KG1 (cell line): ENCODE data around the gene ZNRD2.

Source experiments
- DNase-seq: peaks from one replicate; lab custom pipeline; 2025; lab: John Stamatoyannopoulos, UW

Gene ZNRD2

DNA sequence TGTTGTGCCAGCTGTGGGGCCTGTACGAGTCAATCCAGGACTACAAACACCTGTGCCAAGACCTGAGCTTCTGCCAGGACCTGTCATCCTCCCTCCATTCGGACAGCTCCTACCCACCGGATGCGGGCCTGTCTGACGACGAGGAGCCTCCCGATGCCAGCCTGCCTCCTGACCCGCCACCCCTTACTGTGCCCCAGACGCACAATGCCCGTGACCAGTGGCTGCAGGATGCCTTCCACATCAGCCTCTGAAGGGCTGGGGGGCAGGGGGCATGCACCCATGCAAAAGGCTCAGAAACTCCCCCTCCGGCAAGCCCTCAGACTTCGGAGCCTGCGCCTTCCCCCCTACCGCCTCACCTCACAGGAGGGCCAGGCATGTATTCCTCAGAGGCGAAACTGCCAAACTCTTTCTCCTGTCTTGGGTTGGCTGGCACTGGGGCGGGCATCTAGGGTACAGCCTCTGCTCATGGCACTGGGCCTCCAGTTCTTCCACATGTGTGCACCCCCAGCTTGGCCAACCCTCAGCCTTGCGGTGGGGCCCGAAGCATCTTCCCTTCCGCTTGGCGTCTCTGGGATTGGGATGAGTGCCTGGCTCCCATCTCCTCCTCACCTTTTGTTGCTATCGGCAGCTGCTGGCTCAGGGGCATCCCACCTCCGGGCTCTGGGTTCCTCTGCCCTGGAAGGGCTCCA lies 3.3 kb downstream of the ZNRD2 start:
- DNase-seq = no peak

DNA sequence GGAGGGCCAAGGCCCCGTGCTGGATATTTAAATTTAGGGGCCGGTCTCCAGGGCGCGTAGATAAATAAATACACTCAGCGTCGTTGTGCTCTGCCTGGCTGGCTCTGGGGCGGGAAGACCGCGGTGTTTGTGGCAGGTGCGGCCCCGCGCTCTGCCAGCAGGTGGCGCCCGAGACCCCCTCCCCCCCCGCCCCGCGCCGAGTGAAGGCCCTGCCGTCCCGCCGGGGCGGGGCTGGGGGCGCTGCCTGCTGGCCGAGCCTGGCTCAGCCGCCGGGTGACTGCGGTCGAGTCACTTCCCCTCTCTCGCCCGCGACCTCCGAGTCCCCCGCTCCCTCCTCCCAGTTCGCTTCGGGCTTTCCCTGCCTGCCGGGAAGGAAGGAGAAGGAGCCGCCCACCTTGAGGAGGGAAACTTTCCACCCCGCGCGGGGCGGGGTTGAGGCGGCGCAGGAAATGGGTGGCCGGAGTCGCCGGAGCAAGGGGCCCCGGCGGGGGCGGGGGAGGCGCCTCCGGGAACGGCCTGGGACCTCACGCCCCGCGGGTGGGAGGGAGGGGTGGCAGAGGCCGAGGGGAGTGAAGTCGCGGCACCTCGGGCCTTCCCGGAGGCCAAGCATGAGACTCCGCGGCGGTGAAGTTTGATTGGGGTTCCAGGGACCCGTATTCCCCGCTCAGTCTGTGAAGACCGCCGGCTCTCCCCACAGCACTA lies 4.0 kb downstream of the ZNRD2 start:
- DNase-seq = peak; percentile 98

DNA sequence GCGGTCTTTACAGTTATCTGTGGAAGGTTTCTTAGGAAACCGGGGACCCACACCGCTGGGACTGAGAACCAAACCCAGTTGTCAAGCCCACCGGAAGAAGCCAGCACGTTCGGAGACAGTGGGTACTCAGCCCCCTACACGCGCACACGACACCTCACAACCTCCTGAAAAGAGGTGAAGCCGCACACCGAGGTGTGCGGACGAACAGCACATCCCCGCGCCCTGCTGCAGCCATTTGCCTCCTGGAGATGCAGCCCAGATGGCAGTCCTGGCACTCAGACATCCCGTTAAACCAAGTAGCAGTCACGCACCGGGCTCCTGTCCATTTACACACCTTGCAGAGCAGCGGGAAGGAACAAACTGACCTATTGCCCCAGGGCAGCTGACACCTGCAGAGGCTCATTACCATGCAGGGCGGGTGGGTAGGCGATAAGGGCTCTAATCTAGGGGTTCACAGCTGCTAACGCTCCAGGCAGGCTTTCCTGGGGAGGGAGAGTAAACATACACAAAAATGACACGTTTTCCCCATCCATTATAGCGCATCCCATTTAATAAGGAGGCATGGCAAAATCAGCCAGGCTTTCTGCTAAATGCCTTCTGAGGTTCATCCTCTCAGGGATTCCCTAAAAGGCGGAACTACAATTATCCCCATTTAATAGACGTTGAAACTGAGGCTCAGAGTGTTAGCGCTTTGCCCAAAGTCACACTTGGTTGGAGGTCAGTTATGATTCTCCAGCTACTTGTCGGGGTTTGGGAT lies 4.7 kb downstream of the ZNRD2 start:
- DNase-seq = no peak

DNA sequence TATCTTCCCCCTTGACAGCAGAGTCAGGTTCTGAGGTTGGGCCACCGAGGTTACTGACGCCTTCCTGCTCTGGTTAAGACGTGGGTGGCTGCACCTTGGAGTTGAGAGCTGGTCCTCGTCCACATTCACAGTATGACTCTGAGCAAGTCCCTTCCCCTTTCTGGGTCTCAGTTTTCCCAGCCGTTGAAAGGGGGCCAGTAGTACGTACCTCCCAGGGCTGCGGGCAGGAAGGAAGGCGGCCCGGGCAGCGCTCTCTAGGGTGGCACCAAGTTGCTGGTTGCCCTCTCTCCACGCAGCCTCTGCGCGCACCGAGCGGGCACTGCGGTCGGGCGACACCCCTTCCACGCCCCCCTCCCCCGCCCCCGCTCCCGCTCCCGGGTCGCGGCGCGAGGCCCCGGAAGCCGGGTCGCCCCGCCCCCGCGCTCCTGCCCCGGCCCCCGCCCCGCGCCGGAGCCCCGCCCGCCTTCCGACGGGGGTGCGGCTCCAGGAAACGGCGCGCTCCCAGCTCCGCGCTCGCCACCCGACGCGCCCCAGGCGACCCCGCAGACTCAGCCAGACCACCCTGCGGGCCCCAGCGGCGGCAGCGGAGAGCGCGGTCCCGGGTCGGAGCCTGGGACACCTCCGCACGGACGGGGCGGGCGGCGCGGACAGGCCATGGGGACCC lies 5.4 kb downstream of the ZNRD2 start, which contains the start of gene EHBP1L1:
Gene EHBP1L1, plus strand, starts transcription at position 486 of the 664 bp plus-strand sequence. CDS start 250 bp downstream, outside the sequence.
- DNase-seq = peak; percentile 83

DNA sequence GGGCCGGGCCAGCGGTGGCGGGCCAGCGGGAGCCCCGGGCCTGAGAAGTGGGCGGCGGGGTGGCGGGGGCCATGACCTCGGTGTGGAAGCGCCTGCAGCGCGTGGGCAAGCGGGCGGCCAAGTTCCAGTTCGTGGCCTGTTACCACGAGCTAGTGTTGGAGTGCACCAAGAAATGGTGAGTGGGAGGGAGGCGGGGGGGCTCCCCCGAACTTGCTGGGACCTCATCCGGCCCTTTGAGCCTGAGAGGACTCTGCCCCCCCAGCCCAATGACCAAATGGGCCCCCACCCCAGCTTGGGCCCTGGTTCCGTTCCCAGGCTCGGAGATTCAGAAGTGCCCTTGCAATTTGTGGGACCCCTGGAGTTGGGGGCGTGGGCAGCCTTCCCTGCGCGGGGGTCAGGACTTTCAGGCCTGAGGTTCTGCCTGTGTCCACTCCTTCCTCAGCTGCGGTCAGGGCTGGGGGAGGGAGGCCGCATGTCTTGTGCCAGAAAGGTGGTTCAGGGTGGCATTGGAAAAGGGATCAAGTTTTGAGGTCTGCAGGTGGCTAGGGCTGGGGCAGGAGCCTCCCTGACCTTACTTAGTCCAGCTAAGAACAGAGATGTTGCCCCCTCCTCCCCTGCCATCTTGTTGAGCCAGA lies 6.1 kb downstream of the ZNRD2 start:
- no peak for DNase-seq

DNA sequence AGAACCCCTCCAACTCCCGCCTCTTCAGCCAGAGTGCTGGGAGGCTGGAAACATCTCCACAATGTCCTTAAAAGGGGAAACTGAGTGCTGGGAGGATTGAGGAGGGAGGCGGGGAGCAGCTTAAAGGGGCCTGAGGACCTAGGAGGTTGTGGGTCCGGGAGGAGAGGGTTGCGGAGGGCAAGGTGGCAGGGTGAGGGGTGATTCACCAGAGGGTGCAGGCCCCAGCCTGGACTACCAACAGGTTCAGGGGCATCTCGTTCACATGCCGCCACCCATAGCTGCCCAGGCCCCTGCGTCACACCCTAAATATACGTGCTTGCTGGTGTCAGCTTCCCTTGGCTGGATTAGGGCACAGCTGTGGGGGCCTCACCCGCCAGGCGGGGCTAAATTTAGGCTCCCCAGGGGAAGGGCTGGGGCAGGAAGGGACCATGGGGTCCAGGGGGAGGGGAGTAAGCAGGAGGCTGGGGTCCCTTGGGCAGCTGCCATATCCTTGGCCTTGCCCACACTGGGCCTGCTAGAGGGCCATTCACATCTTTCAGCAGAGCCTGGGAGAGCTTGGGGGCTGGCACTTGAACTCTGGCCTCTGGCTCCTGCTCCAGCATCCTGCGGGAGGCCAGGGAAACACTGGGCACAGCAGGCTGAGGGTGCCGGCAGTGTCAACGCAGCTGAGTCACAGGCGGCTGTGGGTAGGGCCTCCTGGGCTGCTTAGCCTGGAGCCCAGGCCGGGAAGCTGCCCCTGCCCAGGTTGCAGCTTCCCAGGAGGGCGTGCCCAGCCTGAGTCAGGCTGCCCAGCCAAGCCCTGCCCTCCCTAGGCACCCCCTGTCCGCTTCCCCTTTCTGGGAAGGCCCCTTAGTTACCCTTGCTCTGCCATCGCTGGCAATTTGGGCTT lies 6.8 kb downstream of the ZNRD2 start:
- DNase-seq = no peak

DNA sequence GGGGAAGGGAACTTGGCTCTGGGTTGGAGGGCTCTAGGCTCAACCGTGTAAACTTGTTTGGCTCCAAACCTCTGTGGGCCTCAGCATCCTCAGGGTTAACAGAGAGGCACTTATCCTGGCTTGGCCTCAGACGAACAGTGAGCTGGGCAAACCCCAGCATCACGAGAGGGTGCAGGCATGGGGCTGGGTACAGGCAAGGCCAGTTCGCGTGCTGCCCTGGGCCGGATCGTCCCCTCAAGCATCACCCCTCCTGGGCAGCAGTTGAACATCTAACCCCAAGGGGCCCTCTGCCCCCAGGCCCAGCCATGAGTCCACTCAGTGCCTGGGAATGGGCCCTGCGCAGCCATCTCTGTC lies 7.5 kb downstream of the ZNRD2 start:
- DNase-seq = no peak

DNA sequence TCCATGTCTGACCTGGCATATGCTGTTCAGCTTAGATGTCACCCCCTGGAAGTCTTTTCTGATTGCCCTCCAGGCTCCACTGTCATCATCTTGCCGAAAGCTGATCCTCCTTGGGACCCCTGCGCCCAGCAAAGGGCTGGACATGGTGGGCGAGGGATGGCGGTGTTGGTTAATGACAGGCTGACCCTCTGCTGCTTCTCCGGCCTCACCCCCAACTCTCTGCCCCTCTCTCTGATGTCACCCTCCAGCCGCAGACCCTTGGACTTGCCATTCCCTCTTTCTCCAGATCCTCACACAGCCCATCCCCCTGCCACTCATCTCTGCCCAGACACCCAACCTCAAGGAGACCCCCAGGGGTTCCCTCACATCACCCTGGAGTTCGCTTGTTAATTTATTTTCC lies 7.9 kb downstream of the ZNRD2 start:
- no peak for DNase-seq

DNA sequence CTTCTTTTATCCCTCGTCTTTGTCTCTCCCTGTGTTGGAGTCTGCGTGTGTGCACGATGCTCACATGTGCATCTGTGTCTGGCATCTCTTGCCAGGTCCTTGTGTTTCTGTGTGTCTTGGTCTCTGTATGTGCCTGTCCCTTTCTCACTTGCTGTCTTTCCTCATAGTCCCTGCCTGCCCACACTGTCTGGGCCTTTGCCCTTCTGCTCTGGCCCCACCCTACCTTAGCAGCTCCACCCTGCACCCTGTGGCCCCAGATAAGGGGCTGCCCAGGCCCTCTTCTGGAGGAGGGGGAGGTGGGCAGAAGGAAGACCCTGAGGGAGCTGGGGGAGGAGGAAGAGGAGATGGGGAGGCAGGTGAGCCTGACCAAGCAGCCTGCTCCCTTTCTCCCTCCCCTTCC lies 8.4 kb downstream of the ZNRD2 start:
- no peak for DNase-seq

DNA sequence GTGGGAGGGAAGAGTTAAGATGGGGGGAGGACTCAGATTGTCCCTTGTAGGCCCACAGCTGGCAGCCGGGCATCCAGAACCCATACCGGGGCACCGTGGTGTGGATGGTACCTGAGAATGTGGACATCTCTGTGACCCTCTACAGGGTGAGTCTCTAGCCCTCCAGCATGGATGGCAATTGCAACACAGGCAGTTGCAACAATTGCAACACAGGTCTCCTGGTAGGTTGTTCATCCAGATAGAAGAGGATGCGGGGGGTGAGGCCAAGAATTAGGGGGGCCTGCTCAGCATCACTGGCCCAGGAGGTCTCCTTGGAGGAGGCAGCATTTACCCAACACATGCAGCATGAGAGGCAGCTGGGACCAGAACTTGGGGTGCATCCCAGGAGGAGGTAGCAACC lies 9.0 kb downstream of the ZNRD2 start:
- DNase-seq = no peak

DNA sequence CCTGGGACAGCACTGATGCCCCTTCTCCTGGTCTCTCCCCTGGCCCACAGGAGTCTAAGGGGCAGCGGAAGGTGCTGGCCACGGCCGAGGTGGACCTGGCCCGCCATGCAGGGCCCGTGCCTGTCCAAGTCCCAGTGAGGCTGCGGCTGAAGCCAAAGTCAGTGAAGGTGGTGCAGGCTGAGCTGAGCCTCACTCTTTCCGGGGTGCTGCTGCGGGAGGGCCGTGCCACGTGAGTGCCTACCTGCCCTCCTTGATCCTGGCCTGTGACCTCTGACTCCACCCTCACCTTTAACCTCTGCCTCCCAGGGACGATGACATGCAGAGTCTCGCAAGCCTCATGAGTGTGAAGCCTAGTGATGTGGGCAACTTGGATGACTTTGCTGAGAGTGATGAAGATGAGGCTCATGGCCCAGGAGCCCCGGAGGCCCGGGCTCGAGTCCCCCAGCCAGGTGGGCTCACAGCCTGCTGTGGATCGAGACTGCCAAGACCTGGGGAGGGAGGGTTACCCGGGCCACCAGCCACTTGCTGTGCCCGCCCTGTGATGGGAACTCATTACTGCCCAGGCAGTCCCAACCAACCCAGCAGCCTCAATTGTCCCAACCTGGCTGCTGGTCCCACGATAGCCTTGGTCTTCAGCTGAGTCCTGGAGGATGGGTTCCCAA lies 9.9 kb downstream of the ZNRD2 start:
- no peak for DNase-seq

DNA sequence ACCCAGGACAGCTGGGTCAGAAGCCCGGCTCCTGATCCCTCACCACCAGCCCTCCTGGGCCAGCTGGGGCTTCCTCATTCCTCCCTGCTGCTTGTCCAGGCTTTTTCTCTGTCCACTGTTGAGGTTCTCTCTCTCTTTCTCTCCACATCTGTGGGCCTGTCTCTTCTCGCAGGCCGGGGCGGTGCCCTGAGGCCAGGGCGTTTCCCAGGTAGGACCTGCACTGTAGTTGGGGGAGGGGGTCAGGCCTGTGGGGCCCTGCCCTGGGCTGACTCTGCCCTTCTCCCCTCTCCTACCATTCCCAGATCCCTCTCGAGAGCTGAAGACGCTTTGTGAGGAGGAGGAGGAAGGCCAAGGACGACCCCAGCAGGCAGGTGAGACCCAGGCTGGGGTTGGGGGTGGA lies 10.5 kb downstream of the ZNRD2 start:
- DNase-seq = no peak

DNA sequence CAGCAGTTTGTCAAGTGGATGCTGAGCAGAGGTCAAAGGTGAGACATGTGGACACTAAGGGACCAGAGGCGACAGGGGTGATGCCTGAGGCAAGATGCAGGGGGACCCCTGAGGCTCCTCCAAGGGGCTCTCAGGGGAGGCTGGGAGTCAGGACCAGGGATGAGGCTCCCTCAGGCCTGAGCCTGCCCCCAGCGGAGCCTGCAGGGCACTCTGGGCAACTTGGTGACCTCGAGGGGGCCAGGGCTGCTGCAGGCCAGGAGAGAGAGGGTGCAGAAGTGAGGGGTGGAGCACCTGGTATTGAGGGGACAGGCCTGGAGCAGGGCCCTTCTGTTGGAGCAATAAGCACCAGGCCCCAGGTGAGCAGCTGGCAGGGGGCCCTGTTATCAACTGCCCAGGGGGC lies 11.7 kb downstream of the ZNRD2 start:
- no peak for DNase-seq

DNA sequence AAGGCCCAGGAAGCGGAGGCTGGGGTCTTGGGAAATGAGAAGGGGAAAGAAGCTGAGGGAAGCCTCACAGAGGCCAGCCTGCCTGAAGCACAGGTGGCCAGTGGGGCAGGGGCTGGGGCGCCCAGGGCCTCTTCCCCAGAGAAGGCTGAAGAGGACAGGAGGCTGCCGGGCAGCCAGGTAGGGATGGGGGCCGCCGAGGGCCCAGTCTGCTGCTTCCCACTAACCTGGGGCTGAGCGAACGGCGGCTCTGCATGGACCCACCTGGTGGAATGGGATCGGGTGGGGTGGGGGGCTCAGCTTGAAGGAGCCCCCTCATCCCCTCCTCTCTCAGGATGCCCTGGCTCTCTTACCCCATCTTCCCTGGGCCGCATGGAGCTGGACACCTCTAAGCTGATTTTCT lies 13.3 kb downstream of the ZNRD2 start:
- DNase-seq = no peak

DNA sequence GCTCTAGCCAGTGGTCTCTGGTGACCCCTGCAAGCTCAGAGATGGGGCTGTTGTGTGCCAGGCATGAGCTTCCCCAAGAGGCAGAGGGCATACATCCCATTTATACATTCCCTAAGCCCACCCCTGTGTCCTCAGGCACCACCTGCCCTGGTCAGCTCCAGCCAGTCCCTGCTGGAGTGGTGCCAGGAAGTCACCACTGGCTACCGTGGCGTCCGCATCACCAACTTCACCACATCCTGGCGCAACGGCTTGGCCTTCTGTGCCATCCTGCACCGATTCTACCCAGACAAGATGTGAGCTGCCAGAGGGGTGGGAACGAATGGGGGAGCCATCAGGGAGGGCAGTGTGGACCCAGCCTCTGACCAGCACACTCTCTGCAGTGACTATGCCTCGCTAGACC lies 13.8 kb downstream of the ZNRD2 start:
- no peak for DNase-seq

DNA sequence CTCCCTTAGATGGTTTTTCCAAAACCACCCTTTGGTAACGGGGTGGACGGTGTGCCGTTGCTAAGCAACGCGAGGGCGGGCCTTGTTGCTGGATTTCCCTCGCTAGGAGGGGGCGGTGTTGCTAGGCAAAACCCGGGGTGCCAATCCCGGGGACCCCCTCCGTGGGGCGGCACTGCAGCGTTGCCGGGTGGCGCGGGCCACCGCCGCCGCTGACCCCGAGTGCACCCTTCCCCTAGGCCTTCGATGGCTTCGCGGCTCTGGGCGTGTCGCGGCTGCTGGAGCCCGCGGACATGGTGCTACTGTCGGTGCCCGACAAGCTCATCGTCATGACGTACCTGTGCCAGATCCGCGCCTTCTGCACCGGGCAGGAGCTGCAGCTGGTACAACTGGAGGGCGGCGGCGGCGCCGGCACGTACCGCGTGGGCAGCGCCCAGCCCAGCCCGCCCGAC lies 14.5 kb downstream of the ZNRD2 start:
- DNase-seq = no peak

DNA sequence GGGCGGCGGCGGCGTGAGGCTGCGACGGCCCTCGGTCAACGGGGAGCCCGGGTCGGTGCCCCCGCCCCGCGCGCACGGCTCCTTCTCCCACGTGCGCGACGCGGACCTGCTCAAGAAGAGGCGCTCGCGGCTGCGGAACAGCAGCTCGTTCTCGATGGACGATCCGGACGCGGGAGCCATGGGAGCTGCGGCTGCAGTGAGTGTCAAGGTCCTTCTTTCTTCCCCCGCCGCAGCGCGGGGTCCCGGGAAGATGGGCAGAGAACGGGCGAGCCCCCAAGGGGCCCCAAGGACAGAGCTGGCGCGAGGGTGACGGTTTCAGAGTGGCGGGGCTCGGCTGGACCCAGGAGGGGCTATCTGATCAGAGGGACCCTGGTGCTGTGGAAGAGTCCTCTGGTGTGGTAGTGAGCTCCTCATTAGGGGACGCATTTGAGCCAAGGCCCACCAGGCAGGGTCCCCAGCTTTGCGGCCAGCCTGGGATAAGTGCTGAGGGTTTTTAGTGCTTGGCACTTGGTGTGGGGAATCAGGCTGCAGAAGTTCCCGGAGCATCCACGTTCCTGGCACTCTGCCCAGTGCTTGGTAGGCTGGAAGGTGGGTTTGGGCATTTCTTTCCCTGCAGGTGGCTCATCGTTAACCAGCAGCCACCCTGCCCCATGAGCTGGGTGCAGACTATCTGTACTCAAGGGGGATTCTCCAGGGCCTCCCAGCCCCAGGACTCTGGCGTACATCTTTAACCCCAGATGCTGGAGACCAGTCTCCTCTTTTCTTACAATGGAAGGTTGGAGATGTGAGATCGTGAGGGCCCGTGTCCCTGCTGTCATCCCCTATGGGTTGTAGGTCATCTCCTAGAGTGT lies 15.3 kb downstream of the ZNRD2 start:
- DNase-seq = no peak

DNA sequence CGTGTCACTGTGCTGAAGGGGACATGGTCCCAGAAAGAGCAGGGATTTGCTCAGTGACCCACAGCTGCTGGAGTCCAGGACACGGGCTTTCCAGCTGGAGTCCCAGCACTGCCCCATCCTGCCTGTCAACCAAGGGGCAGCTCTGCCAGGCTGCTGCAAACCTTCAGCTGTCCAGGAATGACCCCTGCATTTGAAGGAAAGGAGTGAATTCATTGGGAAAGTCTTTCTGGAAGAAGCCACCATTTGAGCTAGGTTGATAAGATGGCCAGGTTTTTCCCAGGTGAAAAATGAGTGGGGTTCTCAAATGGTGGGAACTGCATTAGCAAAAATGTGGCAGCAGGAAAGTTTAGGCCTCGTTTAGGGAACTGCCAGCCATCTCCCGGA lies 16.0 kb downstream of the ZNRD2 start:
- no peak for DNase-seq

DNA sequence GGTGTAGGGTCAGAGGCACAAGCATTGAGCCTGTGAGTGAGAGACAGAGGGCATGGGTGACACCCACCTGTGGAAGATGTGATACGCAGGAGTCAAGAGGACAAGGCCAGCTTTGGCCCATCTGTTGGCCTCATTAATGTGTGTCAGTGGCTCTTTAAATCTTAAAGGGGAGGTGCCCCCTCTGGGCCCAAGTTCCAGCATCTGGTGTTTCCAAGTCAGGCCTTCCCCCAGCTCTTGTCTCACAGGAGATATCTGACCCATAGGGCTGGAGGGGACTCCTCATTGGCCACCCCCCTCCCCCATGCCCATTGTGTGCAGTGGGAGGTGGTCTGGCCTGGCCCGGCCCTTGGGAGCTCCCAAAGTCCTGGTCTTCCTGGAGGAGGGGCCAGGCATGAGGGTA lies 16.4 kb downstream of the ZNRD2 start:
- no peak for DNase-seq
